ENCODE results near the gene GNAI3. TPM values are rescaled to one million over a fixed set of nuclear protein-coding genes. Genes with fewer than 3 reads are reported as not detected.
A peak's percentile ranks its signal among the peaks of the same experiment; 100 is the strongest.

GNAI3 gene
- total RNA-seq, 1 experiment from 2014 or later = 12.8 TPM

DNA sequence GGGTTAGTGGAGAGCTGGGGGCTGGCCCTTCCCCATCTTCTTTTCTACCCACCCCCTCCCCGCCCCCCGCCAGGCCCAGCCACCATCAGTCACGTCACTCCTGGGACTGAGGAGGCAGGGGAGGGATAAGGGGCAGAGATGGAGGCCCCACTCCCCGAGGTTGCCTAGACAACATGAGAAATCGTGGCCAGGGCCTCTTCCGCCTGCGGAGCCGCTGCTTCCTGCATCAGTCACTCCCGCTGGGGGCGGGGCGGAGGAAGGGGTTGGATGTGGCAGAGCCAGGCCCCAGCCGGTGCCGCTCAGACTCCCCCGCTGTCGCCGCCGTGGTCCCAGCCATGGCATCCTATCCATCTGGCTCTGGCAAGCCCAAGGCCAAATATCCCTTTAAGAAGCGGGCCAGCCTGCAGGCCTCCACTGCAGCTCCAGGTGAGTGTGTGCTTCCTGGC, 72.4 kb downstream of the GNAI3 start:
- intact Hi-C loops (cut with micrococcal nuclease; ENCODE audit: unreplicated experiment) = loop anchor here (5.0 kb wide), 1 partner anchor 74 kb away; the partner anchor contains the start of gene GNAI3
- ChIA-PET CTCF (interaction anchor here (0.7 to 1.5 kb wide), 2 partner anchors 9 to 20 kb away, joined by 3 to 7 read pairs; no protein-coding TSS in a partner anchor), POLR2A (ENCODE audit: low non-redundant PET) (no interaction called here)
- peaks cover 49% of the 10 kb centered on the region for H3K4me1 ChIP-seq (ENCODE audit: insufficient read depth, low read length, poor library complexity, severe bottlenecking)
- H3K9me3 ChIP-seq (ENCODE audit: low read depth, low read length, poor library complexity, severe bottlenecking) = no peaks in the 10 kb centered on the region
- H3K4me3 ChIP-seq (ENCODE audit: low read depth, low read length, poor library complexity, severe bottlenecking) = peak overlapping the region; percentile 88
- DNase-seq (ENCODE audit: low spot score) = peak; percentile 98
- no TSS peak for BruUV-seq (replicated peaks)
- peak overlapping the region; percentile 92 for H3K27ac ChIP-seq (ENCODE audit: low read depth, low read length, poor library complexity, severe bottlenecking)
- no peaks in the 10 kb centered on the region for H3K27me3 ChIP-seq (replicated peaks; ENCODE audit: insufficient read depth, low read depth, low read length, poor library complexity)
- no peaks in the 10 kb centered on the region for H3K36me3 ChIP-seq (ENCODE audit: insufficient read depth, low read length, poor library complexity, severe bottlenecking)
- TF ChIP-seq, protein P1, sequence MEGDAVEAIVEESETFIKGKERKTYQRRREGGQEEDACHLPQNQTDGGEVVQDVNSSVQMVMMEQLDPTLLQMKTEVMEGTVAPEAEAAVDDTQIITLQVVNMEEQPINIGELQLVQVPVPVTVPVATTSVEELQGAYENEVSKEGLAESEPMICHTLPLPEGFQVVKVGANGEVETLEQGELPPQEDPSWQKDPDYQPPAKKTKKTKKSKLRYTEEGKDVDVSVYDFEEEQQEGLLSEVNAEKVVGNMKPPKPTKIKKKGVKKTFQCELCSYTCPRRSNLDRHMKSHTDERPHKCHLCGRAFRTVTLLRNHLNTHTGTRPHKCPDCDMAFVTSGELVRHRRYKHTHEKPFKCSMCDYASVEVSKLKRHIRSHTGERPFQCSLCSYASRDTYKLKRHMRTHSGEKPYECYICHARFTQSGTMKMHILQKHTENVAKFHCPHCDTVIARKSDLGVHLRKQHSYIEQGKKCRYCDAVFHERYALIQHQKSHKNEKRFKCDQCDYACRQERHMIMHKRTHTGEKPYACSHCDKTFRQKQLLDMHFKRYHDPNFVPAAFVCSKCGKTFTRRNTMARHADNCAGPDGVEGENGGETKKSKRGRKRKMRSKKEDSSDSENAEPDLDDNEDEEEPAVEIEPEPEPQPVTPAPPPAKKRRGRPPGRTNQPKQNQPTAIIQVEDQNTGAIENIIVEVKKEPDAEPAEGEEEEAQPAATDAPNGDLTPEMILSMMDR (conservative IDR thresholded peaks at IDR 0.05; ENCODE audit: low read depth, low read length) = no peak
- TF ChIP-seq EZH2 (IDR thresholded peaks at IDR 0.05; ENCODE audit: borderline replicate concordance, low read depth, low read length, poor library complexity, severe bottlenecking) = no peak

DNA sequence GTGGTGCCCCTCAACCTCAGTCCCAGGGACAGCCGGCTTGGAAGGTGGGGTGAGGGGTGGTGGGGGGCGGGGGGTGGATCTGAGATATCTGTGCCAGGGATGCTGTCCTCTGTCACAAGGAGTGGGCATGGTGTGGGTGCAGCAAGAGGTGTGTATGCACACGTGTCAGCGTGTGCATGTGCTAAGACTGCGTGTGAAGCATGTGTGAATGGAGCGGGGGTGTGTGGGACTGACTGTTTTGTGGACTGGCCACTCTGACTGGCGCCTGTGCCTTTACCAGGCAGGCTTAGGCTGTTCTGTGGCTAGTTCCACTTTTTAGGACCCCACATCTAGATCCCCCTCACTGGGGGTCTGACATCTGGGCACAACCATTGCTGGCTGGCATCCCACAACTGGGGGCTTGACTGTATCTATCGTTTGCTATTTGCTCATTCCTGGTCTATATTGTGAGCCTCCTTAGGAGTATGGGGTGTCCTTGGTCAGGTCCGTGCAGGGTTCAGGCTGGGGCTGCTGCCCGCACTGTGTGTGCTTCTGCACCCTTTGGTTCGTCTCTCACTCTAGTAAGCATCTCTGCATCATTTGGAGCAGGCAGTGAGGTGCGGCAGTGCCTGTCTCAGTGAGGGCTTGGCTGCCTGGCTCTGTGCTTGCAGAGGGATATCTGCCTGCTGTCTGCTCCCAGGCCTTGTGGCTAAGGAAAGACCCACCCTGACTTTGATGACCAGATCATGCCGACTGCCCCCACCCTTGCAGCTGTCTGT, 73.1 kb downstream of the GNAI3 start:
- no peak for DNase-seq (ENCODE audit: low spot score)
- Histone ChIP-seq H3K4me3 (ENCODE audit: low read depth, low read length, poor library complexity, severe bottlenecking) (peak overlapping the region; percentile 88), H3K27ac (ENCODE audit: low read depth, low read length, poor library complexity, severe bottlenecking) (peak overlapping the region; percentile 92), H3K9me3 (ENCODE audit: low read depth, low read length, poor library complexity, severe bottlenecking) (no peaks in the 10 kb centered on the region), H3K36me3 (ENCODE audit: insufficient read depth, low read length, poor library complexity, severe bottlenecking) (peaks cover 3% of the 10 kb centered on the region), H3K27me3 (replicated peaks; ENCODE audit: insufficient read depth, low read depth, low read length, poor library complexity) (no peaks in the 10 kb centered on the region), H3K4me1 (ENCODE audit: insufficient read depth, low read length, poor library complexity, severe bottlenecking) (peaks cover 49% of the 10 kb centered on the region)
- TSS peak; percentile 28 for BruUV-seq (replicated peaks)
- TF ChIP-seq EZH2 (IDR thresholded peaks at IDR 0.05; ENCODE audit: borderline replicate concordance, low read depth, low read length, poor library complexity, severe bottlenecking) = no peak
- TF ChIP-seq, protein P1 (conservative IDR thresholded peaks at IDR 0.05; ENCODE audit: low read depth, low read length) = no peak
- ChIA-PET CTCF (no interaction called here), POLR2A (ENCODE audit: low non-redundant PET) (no interaction called here)
- intact Hi-C loops (cut with micrococcal nuclease; ENCODE audit: unreplicated experiment) = loop anchor here (5.0 kb wide), 1 partner anchor 74 kb away; the partner anchor contains the start of gene GNAI3

DNA sequence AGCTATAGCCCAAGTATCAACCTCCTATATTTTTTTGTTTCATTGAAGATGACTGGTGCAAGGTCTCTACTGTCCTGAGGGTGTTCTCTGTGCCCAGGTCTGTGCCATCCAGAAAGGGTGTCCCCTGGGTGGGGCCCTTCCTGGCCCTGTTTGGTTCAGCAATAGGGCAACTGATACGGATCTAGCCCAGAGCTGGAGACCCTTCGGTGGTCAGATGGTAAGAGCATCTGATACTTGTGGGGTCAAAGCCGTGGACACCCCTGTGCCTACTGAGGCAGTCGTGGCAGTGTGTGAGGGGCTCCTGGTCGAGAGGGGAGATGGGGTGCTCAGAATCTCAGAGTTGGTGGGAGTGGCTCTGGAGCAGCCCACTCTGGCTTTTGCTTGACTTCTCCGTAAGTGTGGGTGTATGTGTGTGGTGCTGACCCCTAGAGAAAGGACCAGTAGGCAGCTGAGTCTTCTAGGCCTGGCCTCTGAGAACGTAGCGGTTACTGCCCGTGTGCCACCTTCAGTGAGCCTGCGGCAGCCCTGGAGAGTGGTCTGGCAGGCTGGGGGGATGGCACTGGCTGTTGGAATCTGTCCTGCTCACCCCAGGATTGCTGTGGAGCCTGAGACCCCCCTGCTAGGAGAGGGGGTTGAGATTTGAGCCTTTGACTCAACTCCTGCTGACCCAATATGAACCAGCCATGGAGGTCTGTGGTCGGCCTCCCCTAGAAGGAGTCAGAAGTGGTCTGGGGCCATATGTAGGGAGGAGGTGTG, 73.9 kb downstream of the GNAI3 start:
- TF ChIP-seq, protein P1 (conservative IDR thresholded peaks at IDR 0.05; ENCODE audit: low read depth, low read length) = no peak
- no peak for TF ChIP-seq EZH2 (IDR thresholded peaks at IDR 0.05; ENCODE audit: borderline replicate concordance, low read depth, low read length, poor library complexity, severe bottlenecking)
- DNase-seq (ENCODE audit: low spot score) = no peak
- H3K27me3 ChIP-seq (replicated peaks; ENCODE audit: insufficient read depth, low read depth, low read length, poor library complexity) = no peaks in the 10 kb centered on the region
- H3K9me3 ChIP-seq (ENCODE audit: low read depth, low read length, poor library complexity, severe bottlenecking) = no peaks in the 10 kb centered on the region
- ChIA-PET POLR2A (ENCODE audit: low non-redundant PET) (no interaction called here), CTCF (no interaction called here)
- H3K4me1 ChIP-seq (ENCODE audit: insufficient read depth, low read length, poor library complexity, severe bottlenecking) = peaks cover 49% of the 10 kb centered on the region
- intact Hi-C loops (cut with micrococcal nuclease; ENCODE audit: unreplicated experiment) = loop anchor here (5.0 kb wide), 1 partner anchor 75 kb away; the partner anchor contains the start of gene GNAI3
- no TSS peak for BruUV-seq (replicated peaks)
- H3K27ac ChIP-seq (ENCODE audit: low read depth, low read length, poor library complexity, severe bottlenecking) = peak overlapping the region; percentile 92
- H3K4me3 ChIP-seq (ENCODE audit: low read depth, low read length, poor library complexity, severe bottlenecking) = peak overlapping the region; percentile 88
- peaks cover 10% of the 10 kb centered on the region for H3K36me3 ChIP-seq (ENCODE audit: insufficient read depth, low read length, poor library complexity, severe bottlenecking)
